Breast epithelium (tissue), 4 donors: ENCODE results near the gene FARP2. TPM values are rescaled to one million over a fixed set of nuclear protein-coding genes. Genes with fewer than 3 reads are reported as not detected.

ENCODE experiments used
- DNase-seq, 2 donors: peaks; one replicate each; pipeline ENCODE4 v3.0.0-alpha.2; 2019; ENCODE audit warnings: low spot score in 2 of 2
- H3K27ac ChIP-seq, 2 donors: fragments of 200-600 bp; sonication (generic) in 1 of 2; one replicate each; pipeline ENCODE4 v1.5.1; 2016 to 2019; ENCODE audit warnings: mild to moderate bottlenecking in 1 of 2
- H3K27me3 ChIP-seq, 2 donors: fragments of 200-600 bp; sonication (generic) in 1 of 2; one replicate each; pipeline versions ENCODE4 v1.5.1 to v1.6.0; 2017 to 2019; ENCODE audit warnings: control low read depth in 1 of 2, mild to moderate bottlenecking in 1 of 2
- H3K36me3 ChIP-seq: fragments of 200-600 bp; one replicate; pipeline ENCODE4 v1.5.1; 2019
- H3K4me1 ChIP-seq, 2 donors: fragments of 200-600 bp; sonication (generic); one replicate each; pipeline ENCODE4 v1.5.1; 2016 to 2019; ENCODE audit warnings: control low read depth in 1 of 2
- H3K4me3 ChIP-seq, 3 donors: fragments of 200-600 bp; sonication (generic); 1 replicate in 2 of 3; 2 replicates in 1 of 3; pipeline ENCODE4 v1.5.1; 2016 to 2019; ENCODE audit warnings: mild to moderate bottlenecking in 3 of 3, moderate library complexity in 2 of 3
- H3K9me3 ChIP-seq, 2 donors: fragments of 200-600 bp; sonication (generic) in 1 of 2; one replicate each; pipeline ENCODE4 v1.5.1; 2016 to 2019; ENCODE audit warnings: control low read depth in 1 of 2
- CTCF ChIP-seq, 3 donors: fragments of 450-650 bp; IDR thresholded peaks; one replicate each; pipeline ENCODE4 v1.5.1; 2016 to 2017; ENCODE audit warnings: antibody characterized with exemption in 3 of 3, mild to moderate bottlenecking in 3 of 3, moderate library complexity in 3 of 3
- POLR2A ChIP-seq: fragments of 450-650 bp; IDR thresholded peaks from one replicate; pipeline ENCODE4 v1.6.1; 2016; ENCODE audit warnings: antibody characterized with exemption, mild to moderate bottlenecking, moderate library complexity
- POLR2AphosphoS5 ChIP-seq, 3 donors: sonication (generic); formaldehyde crosslinking; IDR thresholded peaks; one replicate each; pipeline ENCODE4 v1.6.1; 2017; ENCODE audit warnings: antibody characterized with exemption in 3 of 3
- intact Hi-C: fragments of 100-400 bp; cut with DNase I; formaldehyde crosslinking; loops from one replicate; pipeline ENCODE4 v1.15.1; 2023; ENCODE audit warnings: low total_unique reads
- total RNA-seq, 3 donors: library from RNA; depleted of rRNA; stranded (reverse); fragments of >200 nt; gene quantifications; one replicate each; pipeline ENCODE4 v1.1.0, GENCODE V29; 2016

Gene FARP2
- total RNA-seq, 3 donors from 2014 or later: 34.4 to 43.3 (median 40.3) TPM

- intact Hi-C loops: no loop called here
Observed at GRCh38 chr2:241481687-241482086, 125.6 kb downstream of the FARP2 start.

GRCh38 chr2:241482126-241482955 is 126.3 kb downstream of the FARP2 start:
- intact Hi-C loops: no loop called here
- H3K4me3 ChIP-seq: no peak overlapping the region

More at GRCh38 chr2:241481687-241482086, 125.6 kb downstream of the FARP2 start:
- no peaks in the 10 kb centered on the region for H3K9me3 ChIP-seq
- no peak overlapping the region for H3K27ac ChIP-seq
- no peaks in the 10 kb centered on the region for H3K36me3 ChIP-seq
- H3K27me3 ChIP-seq: no peaks in the 10 kb centered on the region
- no peak for DNase-seq
- H3K4me3 ChIP-seq: no peak overlapping the region
- TF ChIP-seq POLR2AphosphoS5 (IDR thresholded peaks at IDR 0.05): no peak
- TF ChIP-seq CTCF (IDR thresholded peaks at IDR 0.05): no peak
- TF ChIP-seq POLR2A: no peak
- H3K4me1 ChIP-seq: no peaks in the 10 kb centered on the region

GRCh38 chr2:241483305-241483704 is 127.2 kb downstream of the FARP2 start:
- no peak overlapping the region for H3K27ac ChIP-seq
- no peaks in the 10 kb centered on the region for H3K27me3 ChIP-seq
- no peak for DNase-seq
- no peaks in the 10 kb centered on the region for H3K9me3 ChIP-seq
- intact Hi-C loops: no loop called here
- no peak for TF ChIP-seq CTCF (IDR thresholded peaks at IDR 0.05)
- no peaks in the 10 kb centered on the region for H3K4me1 ChIP-seq
- H3K4me3 ChIP-seq: no peak overlapping the region
- no peaks in the 10 kb centered on the region for H3K36me3 ChIP-seq

More at GRCh38 chr2:241482126-241482955, 126.3 kb downstream of the FARP2 start:
- H3K4me1 ChIP-seq: no peaks in the 10 kb centered on the region
- TF ChIP-seq POLR2AphosphoS5 (IDR thresholded peaks at IDR 0.05) (no peak), POLR2A (no peak), CTCF (IDR thresholded peaks at IDR 0.05) (no peak)
- no peaks in the 10 kb centered on the region for H3K27me3 ChIP-seq
- no peak overlapping the region for H3K27ac ChIP-seq
- no peaks in the 10 kb centered on the region for H3K36me3 ChIP-seq
- no peaks in the 10 kb centered on the region for H3K9me3 ChIP-seq
- no peak for DNase-seq

- intact Hi-C loops: no loop called here
- H3K9me3 ChIP-seq: no peaks in the 10 kb centered on the region
- no peak for DNase-seq
- TF ChIP-seq POLR2A (no peak), CTCF (IDR thresholded peaks at IDR 0.05) (no peak), POLR2AphosphoS5 (IDR thresholded peaks at IDR 0.05) (no peak)
- no peaks in the 10 kb centered on the region for H3K27me3 ChIP-seq
- no peak overlapping the region for H3K27ac ChIP-seq
- H3K4me1 ChIP-seq: no peaks in the 10 kb centered on the region
- H3K4me3 ChIP-seq: no peak overlapping the region
- no peaks in the 10 kb centered on the region for H3K36me3 ChIP-seq
Observed at GRCh38 chr2:241485172-241485911, 129.3 kb downstream of the FARP2 start.

GRCh38 chr2:241489088-241489487 is 133.0 kb downstream of the FARP2 start:
- Histone ChIP-seq H3K9me3 (no peaks in the 10 kb centered on the region), H3K36me3 (no peaks in the 10 kb centered on the region), H3K4me1 (no peaks in the 10 kb centered on the region), H3K27ac (no peak overlapping the region), H3K4me3 (no peak overlapping the region), H3K27me3 (no peaks in the 10 kb centered on the region)
- TF ChIP-seq POLR2AphosphoS5 (IDR thresholded peaks at IDR 0.05) (no peak), CTCF (IDR thresholded peaks at IDR 0.05) (no peak), POLR2A (no peak)
- DNase-seq: no peak
- intact Hi-C loops: no loop called here
